ENCODE measurements around the gene AQP9. TPM values are rescaled to one million over a fixed set of nuclear protein-coding genes. Genes with fewer than 3 reads are reported as not detected.

The AQP9 gene
- total RNA-seq, 1 donor = under 0.01 TPM

DNA sequence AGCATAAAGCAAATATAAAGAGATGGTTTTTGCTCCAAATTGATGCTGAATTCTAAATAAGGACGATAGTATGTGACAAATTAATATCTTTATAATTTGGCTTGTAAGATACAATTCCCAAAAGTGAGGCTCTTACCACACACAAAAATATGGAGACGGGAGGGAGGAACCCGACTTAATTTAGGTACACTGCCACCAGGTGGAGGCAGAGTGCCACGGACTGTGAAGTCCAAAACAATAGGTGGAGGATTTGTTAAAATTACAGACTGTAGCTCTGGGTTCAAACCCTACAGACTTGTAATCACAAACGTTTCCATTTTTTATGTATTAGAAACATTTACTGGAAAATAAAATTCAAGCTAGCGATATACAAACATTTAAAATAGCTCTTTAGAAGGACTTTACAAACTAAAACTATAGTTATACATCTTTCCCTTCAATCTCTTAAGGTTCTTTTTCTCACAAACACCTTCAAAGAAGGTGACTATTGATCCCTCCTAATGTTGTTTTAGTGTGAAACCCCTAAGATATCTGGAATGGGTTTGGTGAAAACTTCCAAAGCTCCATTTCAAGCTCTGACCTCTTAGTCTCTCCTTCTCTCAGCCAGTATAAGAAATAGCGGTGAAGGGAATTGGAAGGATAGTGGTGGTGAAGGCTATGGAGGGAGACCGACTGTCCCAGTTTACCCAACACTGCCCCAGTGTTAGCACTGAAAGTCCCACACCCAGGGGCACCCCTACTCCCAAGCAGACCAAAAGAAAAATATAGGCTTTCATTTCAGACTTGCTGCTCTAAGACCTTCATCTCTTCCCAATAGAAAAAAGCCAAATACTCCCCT is 89.7 kb downstream of the AQP9 start:
- DNase-seq (ENCODE audit: insufficient read length, low spot score, missing footprints) = peak; percentile 66
- H3K36me3 ChIP-seq (ENCODE audit: insufficient read depth, low read length) = no peaks in the 10 kb centered on the region
- no peaks in the 10 kb centered on the region for H4K20me1 ChIP-seq (ENCODE audit: insufficient read depth, low read length)
- H3K4me2 ChIP-seq (ENCODE audit: insufficient read depth, low read length) = peak overlapping the region; percentile 37
- peaks cover 14% of the 10 kb centered on the region for H3K27me3 ChIP-seq (ENCODE audit: insufficient read depth, low read length)
- H2AFZ ChIP-seq (ENCODE audit: low read length) = no peak overlapping the region
- no peak overlapping the region for H3K4me3 ChIP-seq (ENCODE audit: insufficient read depth, low read length)
- H3K79me2 ChIP-seq (ENCODE audit: insufficient read depth, low read length) = no peaks in the 10 kb centered on the region
- H3K27ac ChIP-seq (ENCODE audit: low read depth, low read length) = no peak overlapping the region
- peaks cover 12% of the 10 kb centered on the region for H3K4me1 ChIP-seq (ENCODE audit: insufficient read depth, low read length)
- TF ChIP-seq, protein P1, sequence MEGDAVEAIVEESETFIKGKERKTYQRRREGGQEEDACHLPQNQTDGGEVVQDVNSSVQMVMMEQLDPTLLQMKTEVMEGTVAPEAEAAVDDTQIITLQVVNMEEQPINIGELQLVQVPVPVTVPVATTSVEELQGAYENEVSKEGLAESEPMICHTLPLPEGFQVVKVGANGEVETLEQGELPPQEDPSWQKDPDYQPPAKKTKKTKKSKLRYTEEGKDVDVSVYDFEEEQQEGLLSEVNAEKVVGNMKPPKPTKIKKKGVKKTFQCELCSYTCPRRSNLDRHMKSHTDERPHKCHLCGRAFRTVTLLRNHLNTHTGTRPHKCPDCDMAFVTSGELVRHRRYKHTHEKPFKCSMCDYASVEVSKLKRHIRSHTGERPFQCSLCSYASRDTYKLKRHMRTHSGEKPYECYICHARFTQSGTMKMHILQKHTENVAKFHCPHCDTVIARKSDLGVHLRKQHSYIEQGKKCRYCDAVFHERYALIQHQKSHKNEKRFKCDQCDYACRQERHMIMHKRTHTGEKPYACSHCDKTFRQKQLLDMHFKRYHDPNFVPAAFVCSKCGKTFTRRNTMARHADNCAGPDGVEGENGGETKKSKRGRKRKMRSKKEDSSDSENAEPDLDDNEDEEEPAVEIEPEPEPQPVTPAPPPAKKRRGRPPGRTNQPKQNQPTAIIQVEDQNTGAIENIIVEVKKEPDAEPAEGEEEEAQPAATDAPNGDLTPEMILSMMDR (IDR thresholded peaks at IDR 0.05; ENCODE audit: extremely low read depth, low read depth, low read length) = peak; percentile 92
- no peaks in the 10 kb centered on the region for H3K9me3 ChIP-seq (ENCODE audit: low read depth, low read length)

DNA sequence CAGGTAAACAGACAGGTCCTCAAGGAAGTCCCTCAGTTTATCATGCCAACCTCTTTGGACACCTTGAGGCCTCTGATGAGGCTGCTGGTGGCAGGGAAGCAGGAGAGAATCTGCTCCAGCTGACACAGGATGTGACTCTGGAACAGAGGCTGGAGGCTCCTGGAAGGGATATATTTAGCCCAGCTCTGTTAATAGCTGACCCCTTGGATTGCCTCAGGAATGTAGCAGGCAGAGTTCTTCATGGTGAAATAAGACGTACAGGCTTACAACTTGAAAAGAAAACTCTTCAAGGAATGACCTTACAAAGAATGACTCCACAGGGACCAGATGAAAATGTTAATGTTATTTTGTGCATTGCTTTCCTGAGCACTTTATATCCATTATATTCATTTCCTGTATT is 90.5 kb downstream of the AQP9 start:
- Histone ChIP-seq H3K9me3 (ENCODE audit: low read depth, low read length) (no peaks in the 10 kb centered on the region), H3K4me2 (ENCODE audit: insufficient read depth, low read length) (peak overlapping the region; percentile 37), H3K4me3 (ENCODE audit: insufficient read depth, low read length) (peak overlapping the region; percentile 29), H4K20me1 (ENCODE audit: insufficient read depth, low read length) (no peaks in the 10 kb centered on the region), H2AFZ (ENCODE audit: low read length) (peak overlapping the region; percentile 5), H3K27me3 (ENCODE audit: insufficient read depth, low read length) (peaks cover 15% of the 10 kb centered on the region), H3K36me3 (ENCODE audit: insufficient read depth, low read length) (no peaks in the 10 kb centered on the region), H3K27ac (ENCODE audit: low read depth, low read length) (no peak overlapping the region), H3K79me2 (ENCODE audit: insufficient read depth, low read length) (no peaks in the 10 kb centered on the region), H3K4me1 (ENCODE audit: insufficient read depth, low read length) (peaks cover 12% of the 10 kb centered on the region)
- TF ChIP-seq, protein P1 (IDR thresholded peaks at IDR 0.05; ENCODE audit: extremely low read depth, low read depth, low read length) = no peak
- DNase-seq (ENCODE audit: insufficient read length, low spot score, missing footprints) = no peak

DNA sequence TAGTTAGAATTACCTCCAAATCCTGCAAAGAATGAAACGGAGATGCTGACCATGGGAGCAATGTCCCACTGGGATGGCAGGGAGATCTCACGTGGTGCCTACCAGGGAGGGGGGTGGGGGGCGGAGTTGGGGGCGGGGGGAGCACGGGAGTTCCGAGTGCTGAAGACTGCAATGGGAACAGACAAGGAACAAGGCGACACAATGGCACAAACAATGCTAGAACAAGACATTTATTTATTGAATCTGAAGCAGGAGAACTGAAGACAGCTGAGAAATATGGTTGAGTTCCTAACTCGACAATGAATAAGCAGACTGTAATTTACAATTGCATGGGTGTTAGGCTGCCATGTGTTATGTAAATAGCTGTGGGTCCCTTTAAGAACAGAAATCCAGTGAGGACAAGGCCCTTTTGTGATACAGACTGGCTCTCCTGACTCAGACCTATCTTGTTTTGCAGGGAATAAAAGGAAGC is 91.2 kb downstream of the AQP9 start:
- Histone ChIP-seq H3K4me2 (ENCODE audit: insufficient read depth, low read length) (peak overlapping the region; percentile 37), H3K4me3 (ENCODE audit: insufficient read depth, low read length) (peak overlapping the region; percentile 29), H3K4me1 (ENCODE audit: insufficient read depth, low read length) (peaks cover 12% of the 10 kb centered on the region), H3K79me2 (ENCODE audit: insufficient read depth, low read length) (no peaks in the 10 kb centered on the region), H3K9me3 (ENCODE audit: low read depth, low read length) (no peaks in the 10 kb centered on the region), H3K27me3 (ENCODE audit: insufficient read depth, low read length) (peaks cover 15% of the 10 kb centered on the region), H3K27ac (ENCODE audit: low read depth, low read length) (no peak overlapping the region), H2AFZ (ENCODE audit: low read length) (peak overlapping the region; percentile 32), H4K20me1 (ENCODE audit: insufficient read depth, low read length) (no peaks in the 10 kb centered on the region), H3K36me3 (ENCODE audit: insufficient read depth, low read length) (no peaks in the 10 kb centered on the region)
- no peak for DNase-seq (ENCODE audit: insufficient read length, low spot score, missing footprints)
- TF ChIP-seq, protein P1 (IDR thresholded peaks at IDR 0.05; ENCODE audit: extremely low read depth, low read depth, low read length) = no peak

DNA sequence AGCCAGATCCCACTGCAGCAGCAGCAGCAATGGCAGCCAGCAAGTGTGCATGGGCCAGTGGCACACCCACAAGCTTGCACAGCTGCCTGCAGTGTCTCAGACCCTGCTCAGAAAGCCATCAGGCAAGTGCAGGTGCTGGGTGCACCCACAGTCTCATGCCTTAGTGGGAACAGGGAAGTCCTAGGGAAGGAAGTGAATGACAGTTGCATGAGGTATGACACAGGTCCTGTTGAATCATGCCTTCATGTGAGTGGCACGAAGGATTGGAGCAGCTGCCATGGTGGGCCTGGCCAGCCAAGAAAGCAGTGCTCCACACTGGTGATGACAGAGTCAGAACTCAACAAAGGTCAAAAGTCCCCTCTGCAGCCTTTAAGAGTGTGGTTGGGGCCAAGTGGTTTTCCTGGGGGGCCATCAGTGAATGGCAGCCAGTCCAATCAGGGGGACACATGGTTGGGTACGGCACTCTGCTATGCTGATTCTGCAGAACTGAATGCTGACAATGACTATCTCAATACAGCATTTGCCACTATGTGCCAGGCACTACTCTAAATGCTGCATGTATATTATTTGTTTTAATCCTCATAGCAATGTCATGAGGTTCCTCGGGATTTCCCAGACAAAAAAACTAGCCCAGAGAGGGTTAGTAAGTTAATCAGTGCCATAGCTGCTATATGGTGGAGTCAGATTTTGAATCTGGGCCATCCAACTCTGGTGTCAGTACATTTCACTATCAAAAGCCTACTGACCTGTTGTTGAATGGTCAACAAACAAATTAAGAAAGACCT is 94.3 kb downstream of the AQP9 start:
- TF ChIP-seq, protein P1 (IDR thresholded peaks at IDR 0.05; ENCODE audit: extremely low read depth, low read depth, low read length) = no peak
- Histone ChIP-seq H2AFZ (ENCODE audit: low read length) (no peak overlapping the region), H4K20me1 (ENCODE audit: insufficient read depth, low read length) (no peaks in the 10 kb centered on the region), H3K79me2 (ENCODE audit: insufficient read depth, low read length) (no peaks in the 10 kb centered on the region), H3K4me2 (ENCODE audit: insufficient read depth, low read length) (no peak overlapping the region), H3K27ac (ENCODE audit: low read depth, low read length) (no peak overlapping the region), H3K4me3 (ENCODE audit: insufficient read depth, low read length) (no peak overlapping the region), H3K4me1 (ENCODE audit: insufficient read depth, low read length) (peaks cover 12% of the 10 kb centered on the region), H3K9me3 (ENCODE audit: low read depth, low read length) (no peaks in the 10 kb centered on the region), H3K27me3 (ENCODE audit: insufficient read depth, low read length) (peaks cover 15% of the 10 kb centered on the region), H3K36me3 (ENCODE audit: insufficient read depth, low read length) (no peaks in the 10 kb centered on the region)
- no peak for DNase-seq (ENCODE audit: insufficient read length, low spot score, missing footprints)
